CD4-positive, alpha-beta T cell treated with Interleukin-15 for 4 hours (primary cell): ENCODE results near the gene SMIM33.
"Not testable (repeated sequence)": the region's sequence is repeated elsewhere in the genome, so short reads cannot be mapped to it uniquely, and the experiment has no call there.

ENCODE experiments used
- DNase-seq: peaks from one replicate; pipeline ENCODE4 v3.0.0-alpha.2; 2020; ENCODE audit warnings: low spot score

SMIM33 gene

GRCh38 chr5:139482050-139482889 is 11.5 kb downstream of the SMIM33 start, which contains the start of gene STING1:
STING1 (minus strand) TSS chr5:139482758; CDS start chr5:139481704, 1,054 bp downstream.
- DNase-seq: peak; percentile 79

- not testable (repeated sequence) for DNase-seq
These were observed 12.0 kb downstream of the SMIM33 start for GRCh38 chr5:139482890-139483208.

DNA sequence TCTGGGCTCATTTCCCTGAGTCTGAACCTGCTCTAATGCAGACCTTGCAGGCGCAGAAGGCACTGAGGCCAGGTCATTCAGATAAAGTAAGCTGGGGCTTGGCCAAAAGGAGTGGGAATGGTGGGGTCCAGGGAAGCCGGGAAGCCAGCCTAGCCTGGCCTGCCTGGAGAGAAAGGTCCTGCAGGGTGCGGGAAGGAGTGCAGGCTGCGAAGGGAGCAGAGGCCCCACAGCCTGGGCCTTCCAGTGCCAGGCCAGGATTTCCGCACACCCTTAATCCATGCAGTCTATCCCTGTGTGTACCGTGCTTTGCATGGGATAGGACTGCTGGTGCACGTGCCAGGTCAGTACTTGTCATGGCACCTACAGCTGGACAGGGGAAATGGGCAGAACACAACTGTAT is 15.4 kb downstream of the SMIM33 start:
- no peak for DNase-seq

DNA sequence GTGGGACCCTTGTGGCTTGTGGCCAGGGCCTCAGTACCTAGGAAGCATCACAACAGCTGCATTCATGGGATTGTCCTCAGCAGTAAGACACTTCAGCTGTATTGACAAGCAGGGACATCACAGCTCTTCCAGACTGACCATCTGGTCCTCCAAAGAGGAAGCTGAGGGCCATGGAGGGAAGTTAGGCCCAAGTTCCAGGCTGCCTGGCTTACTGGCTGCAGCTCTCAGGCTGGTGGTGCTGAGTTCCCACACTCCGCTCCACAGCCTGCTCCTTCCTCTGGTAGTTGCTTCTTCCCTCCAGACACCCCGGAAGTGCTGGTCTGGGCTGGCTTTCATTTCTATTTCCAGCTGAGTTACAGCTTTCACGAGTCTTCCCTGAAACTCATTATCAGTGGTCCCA is 17.5 kb downstream of the SMIM33 start:
- no peak for DNase-seq

- DNase-seq: no peak
These were observed 21.9 kb downstream of the SMIM33 start for GRCh38 chr5:139492700-139493192.

DNA sequence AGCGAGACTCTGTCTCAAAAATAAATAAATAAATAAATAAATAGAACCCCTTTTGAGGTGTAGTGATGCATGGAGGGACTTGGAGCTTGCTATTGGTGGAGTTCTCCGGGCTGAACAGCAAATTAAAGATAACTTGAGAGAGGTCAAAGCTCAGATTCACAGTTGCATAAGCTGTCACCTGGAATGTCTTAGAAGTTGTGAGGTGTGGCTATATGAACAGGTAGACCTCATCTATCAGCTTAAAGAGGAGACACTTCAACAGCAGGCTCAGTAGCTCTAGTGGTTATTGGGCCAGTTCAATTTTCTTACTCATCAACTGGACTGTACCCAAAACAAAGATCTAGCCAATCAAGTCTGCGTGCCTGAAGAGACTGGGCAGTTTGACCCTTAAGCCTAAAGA is 23.5 kb downstream of the SMIM33 start:
- DNase-seq: no peak

DNA sequence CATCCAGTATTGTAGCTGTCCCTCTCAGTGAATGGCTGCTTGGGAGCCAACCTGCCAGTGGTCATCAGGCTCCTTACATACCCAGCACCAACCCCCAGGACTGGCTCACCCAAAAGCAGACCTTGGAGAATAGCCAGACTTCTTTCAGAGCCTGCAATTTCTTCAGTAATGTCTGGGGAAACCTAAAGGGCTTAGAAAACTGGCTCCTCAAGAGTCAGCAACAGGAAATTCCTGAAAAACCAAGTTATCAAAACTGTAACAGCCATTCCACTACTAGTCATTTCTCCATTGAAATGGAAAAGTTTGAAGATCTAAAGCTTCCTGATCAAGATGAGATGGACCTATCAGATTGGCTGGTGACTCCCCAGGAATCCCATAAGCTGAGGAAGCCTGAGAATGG is 24.0 kb downstream of the SMIM33 start:
- DNase-seq: no peak

GRCh38 chr5:139495638-139496435 is 25.0 kb downstream of the SMIM33 start:
- DNase-seq: no peak

- no peak for DNase-seq
These were observed 30.6 kb downstream of the SMIM33 start for GRCh38 chr5:139501381-139501780.

DNA sequence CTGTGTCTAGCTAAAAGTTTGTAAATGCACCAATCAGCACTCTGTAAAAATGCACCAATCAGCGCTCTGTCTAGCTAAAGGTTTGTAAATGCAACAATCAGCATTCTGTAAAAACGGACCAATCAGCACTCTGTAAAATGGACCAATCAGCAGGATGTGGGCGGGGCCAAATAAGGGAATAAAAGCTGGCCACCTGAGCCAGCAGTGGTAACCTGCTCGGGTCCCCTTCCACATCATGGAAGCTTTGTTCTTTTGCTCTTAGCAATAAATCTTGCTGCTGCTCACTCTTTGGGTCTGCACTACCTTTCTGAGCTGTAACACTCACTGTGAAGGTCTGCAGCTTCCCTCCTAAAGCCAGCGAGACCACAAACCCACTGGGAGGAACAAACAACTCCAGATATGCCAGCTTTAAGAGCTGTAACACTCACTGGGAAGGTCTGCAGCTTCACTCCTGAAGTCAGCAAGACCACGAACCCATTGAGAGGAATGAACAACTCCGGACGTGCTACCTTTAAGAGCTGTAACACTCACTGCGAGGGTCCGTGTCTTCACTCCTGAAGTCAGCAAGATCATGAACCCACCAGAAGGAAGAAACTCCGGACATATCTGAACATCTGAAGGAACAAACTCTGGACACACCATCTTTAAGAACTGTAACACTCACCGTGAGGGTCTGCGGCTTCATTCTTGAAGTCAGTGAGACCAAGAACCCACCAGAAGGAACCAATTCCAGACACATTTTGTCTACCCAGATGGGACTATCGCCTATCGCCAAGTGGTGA is 32.4 kb downstream of the SMIM33 start:
- not testable (repeated sequence) for DNase-seq

DNA sequence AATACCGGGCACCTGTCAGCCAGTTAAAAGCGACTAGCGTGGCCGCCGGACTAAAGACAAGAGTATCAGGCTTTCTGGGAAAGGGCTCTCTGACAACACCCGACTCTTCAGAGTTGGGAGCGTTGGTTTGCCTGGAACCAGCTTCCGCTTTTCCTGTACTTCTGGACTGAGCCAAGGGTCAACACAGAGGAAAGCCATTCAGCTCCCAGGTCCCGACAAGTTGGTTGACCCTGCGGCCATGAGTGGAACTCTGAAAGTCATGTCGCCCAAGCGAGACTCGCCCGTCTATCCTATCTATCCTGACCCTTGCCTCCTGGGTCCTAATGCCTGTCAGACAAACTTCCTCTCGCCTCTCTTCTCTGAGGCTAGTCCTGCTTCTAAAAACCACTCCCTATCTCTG is 33.1 kb downstream of the SMIM33 start:
- not testable (repeated sequence) for DNase-seq

GRCh38 chr5:139504722-139505121 is 33.9 kb downstream of the SMIM33 start:
- not testable (repeated sequence) for DNase-seq

- DNase-seq: no peak
These were observed 42.1 kb downstream of the SMIM33 start for GRCh38 chr5:139512786-139513390.

GRCh38 chr5:139513434-139513833 is 42.6 kb downstream of the SMIM33 start:
- peak; percentile 82 for DNase-seq

DNA sequence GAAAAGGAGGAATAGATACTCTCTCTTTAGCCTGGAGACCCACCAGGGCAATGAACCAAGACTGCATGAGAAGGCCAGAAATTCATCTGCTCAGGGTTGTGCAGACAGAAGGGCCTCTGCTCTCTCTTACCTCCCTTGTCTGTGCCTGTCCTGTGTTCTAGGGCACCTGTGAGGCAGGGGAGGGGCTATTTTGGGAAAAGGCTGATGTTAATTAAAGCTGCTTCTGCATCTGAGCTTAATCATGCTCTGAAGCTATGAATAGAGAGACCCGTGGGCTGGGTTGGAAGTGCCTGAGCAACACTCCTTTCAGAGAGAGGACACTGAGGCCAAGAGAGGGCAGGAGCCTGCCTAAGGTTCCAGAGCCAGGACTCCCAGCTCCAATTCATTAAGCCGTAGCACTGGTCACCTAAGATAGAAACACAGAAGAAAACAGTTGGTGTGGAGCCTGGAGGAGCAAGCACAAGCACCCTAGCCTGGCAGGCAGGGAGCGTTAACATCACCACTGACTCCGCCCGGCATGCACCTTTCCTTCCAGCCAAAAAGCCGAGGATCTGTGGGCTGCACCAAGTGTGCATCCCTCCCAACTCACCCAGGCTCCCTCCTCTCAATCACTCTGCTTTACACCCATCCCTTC is 43.2 kb downstream of the SMIM33 start:
- DNase-seq: no peak

- no peak for DNase-seq
These were observed 43.7 kb downstream of the SMIM33 start for GRCh38 chr5:139514486-139514856.

- DNase-seq: peak; percentile 90
These were observed 47.1 kb downstream of the SMIM33 start for GRCh38 chr5:139517683-139518564.
